SJSA1 (cell line): ENCODE measurements around the gene ADCY9. TPM values are rescaled to one million over a fixed set of nuclear protein-coding genes. Genes with fewer than 3 reads are reported as not detected.
"Not testable (repeated sequence)": the region's sequence is repeated elsewhere in the genome, so short reads cannot be mapped to it uniquely, and the experiment has no call there.

Experiments used
- DNase-seq, 2 experiments: peaks; one replicate each; pipeline ENCODE4 v3.0.0-alpha.2; 2015 to 2020; ENCODE audit warnings: low spot score in 2 of 2, low read depth in 1 of 2
- H3K27ac ChIP-seq: fragments of 250-450 bp; sonication (Bioruptor Pico); 2 replicates; pipeline ENCODE4 v1.5.1; 2020; ENCODE audit warnings: mild to moderate bottlenecking, moderate library complexity
- H3K27me3 ChIP-seq: fragments of 250-450 bp; sonication (Bioruptor Pico); replicated peaks from 2 replicates; pipeline ENCODE4 v1.5.1; 2020; ENCODE audit warnings: mild to moderate bottlenecking, moderate library complexity
- H3K36me3 ChIP-seq: fragments of 250-450 bp; sonication (Bioruptor Pico); 2 replicates; pipeline ENCODE4 v1.5.1; 2020; ENCODE audit warnings: mild to moderate bottlenecking
- H3K4me1 ChIP-seq: fragments of 250-450 bp; sonication (Bioruptor Pico); replicated peaks from 2 replicates; pipeline ENCODE4 v1.6.1; 2021; ENCODE audit warnings: mild to moderate bottlenecking
- H3K4me3 ChIP-seq: fragments of 250-450 bp; sonication (Bioruptor Pico); 2 replicates; pipeline ENCODE4 v1.5.1; 2020; ENCODE audit warnings: mild to moderate bottlenecking
- H3K9me3 ChIP-seq: fragments of 250-450 bp; sonication (Bioruptor Pico); replicated peaks from 2 replicates; pipeline ENCODE4 v1.5.1; 2020; ENCODE audit warnings: mild to moderate bottlenecking
- total RNA-seq: library from RNA; depleted of rRNA; stranded (reverse); fragments of >200 nt; shearing (Covaris generic); gene quantifications from 2 replicates; pipeline ENCODE4 v1.2.3, GENCODE V29; 2014

ADCY9 gene
- total RNA-seq, 1 experiment from 2014 or later = 29.8 TPM

DNA sequence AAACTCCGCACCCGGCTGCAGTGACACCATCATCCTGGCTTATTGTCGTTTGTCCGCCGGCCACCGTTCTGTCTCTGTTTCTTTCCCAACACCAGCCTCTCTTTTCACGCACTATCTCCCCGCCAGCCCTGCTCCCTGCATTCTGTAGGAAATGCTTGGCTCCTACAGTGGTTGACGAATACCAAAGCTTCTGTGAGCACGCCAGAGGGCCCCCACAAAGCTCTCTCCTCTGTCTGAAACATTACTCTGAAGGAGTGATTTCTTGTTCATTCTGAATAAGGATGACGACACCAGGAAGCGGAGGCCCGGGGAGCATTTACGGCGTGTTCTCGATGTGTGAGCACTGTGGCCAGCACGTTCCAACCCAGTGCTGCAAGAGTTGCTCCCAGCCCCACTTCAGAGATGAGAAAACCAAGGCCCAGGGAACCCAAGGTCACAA lies 58.8 kb downstream of the ADCY9 start:
- H3K4me1 ChIP-seq = peaks cover 36% of the 10 kb centered on the region
- peak in 1 of 2 experiments; percentile 36 for DNase-seq
- H3K36me3 ChIP-seq = no peaks in the 10 kb centered on the region; the same call in 1 of the 2 replicates
- no peak overlapping the region for H3K4me3 ChIP-seq
- no peaks in the 10 kb centered on the region; the same call in 1 of the 2 replicates for H3K9me3 ChIP-seq
- no peaks in the 10 kb centered on the region for H3K27me3 ChIP-seq
- H3K27ac ChIP-seq = no peak overlapping the region

DNA sequence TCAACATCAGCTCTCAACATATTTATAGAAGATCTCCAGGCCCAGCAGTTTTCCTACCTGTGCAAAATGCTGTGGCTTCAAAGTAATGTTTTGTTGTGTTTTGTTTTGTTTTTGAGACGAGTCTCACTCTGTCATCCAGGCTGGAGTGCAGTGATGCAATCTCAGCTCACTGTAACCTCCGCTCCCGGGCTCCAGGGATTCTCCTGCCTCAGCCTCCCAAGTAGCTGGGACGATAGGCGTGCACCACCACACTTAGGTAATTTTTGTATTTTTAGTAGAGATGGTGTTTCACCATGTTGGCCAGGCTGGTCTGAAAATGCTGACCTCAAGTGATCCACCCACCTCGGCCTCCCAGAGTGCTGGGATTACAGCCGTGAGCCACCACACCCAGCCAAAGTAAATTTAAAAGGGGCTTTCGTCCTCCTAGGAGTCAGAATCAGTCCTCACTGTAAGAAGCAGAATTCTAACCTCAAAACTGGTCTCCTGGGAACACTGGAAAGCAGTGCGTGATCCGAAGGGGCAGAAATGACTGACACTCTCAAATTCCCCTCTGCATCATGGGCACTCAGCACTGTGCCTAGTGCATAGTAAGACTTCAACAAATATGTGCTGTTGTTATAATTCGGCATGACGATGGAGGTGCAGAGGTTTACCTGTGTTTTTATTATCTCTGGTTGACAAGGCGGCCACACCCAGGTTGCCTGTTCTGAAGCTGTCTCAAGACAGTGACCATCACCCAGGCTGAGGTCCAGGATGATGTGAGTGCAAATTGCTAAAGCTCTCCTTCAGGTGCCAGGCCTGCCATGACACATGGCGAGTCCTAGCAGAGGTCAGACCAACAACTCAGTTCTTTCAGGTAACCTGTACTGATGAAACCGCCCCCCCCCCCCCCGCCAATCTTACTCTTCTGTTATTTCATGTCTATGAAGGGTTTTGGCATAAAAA lies 59.8 kb downstream of the ADCY9 start:
- no peak overlapping the region for H3K4me3 ChIP-seq
- no peaks in the 10 kb centered on the region; the same call in 1 of the 2 replicates for H3K36me3 ChIP-seq
- H3K4me1 ChIP-seq = peaks cover 42% of the 10 kb centered on the region
- no peaks in the 10 kb centered on the region for H3K9me3 ChIP-seq
- peak in 1 of 2 experiments; percentile 36 for DNase-seq
- no peak overlapping the region for H3K27ac ChIP-seq
- no peaks in the 10 kb centered on the region for H3K27me3 ChIP-seq

DNA sequence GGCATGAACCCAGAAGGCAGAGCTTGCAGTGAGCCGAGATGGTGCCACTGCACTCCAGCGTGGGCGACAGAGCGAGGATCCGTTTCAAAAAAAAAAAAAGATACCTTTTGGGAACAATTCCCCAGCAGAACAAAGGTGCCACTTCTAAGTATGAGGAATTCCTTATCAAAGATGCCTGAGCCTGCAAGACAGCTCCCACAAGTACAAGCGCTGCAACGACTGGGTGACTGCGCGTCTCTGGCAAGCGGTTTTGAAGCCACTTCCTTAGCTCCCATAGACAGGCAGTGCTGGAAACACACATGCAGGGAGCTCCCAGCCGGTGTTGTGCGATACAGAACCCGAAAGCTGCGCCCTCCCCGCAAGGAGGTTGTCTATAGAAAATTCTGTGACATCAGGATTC lies 60.5 kb downstream of the ADCY9 start:
- H3K9me3 ChIP-seq = no peaks in the 10 kb centered on the region
- no peaks in the 10 kb centered on the region; the same call in 1 of the 2 replicates for H3K36me3 ChIP-seq
- no peak overlapping the region for H3K4me3 ChIP-seq
- DNase-seq = peak in 1 of 2 experiments; percentile 40
- no peak overlapping the region for H3K27ac ChIP-seq
- H3K4me1 ChIP-seq = peaks cover 42% of the 10 kb centered on the region
- no peaks in the 10 kb centered on the region for H3K27me3 ChIP-seq

- no peaks in the 10 kb centered on the region for H3K36me3 ChIP-seq
- H3K27ac ChIP-seq = peak overlapping the region; percentile 89
- peak overlapping the region; percentile 13 for H3K4me3 ChIP-seq
- H3K27me3 ChIP-seq = no peaks in the 10 kb centered on the region
- DNase-seq = peak; percentile 61 to 71
- H3K4me1 ChIP-seq = peaks cover 49% of the 10 kb centered on the region
- H3K9me3 ChIP-seq = no peaks in the 10 kb centered on the region
Observed at GRCh38 chr16:4053301-4053845, 62.9 kb downstream of the ADCY9 start.

DNA sequence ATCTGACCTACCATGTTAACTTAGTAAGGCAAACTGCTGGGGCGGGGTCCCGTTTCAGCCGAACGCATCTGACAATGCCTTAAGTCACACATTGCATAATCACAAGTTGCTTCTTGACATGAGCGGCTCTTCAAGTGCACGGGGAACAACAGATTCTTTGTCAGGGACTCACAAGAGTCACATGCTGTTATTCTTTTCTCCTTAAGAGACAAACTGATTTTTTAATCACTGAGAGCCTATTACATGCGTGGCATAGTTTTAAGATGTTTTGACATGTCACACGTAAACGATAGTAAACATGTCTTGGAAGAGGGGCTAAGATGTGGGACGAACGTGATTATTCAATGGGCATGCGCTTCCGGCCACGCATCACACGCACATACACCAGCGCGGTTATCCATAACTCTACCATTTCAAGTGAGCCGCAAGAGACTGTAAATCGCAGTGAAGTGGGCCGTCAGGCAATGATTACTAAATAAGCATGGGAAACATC lies 63.4 kb downstream of the ADCY9 start:
- H3K36me3 ChIP-seq = no peaks in the 10 kb centered on the region
- H3K27me3 ChIP-seq = no peaks in the 10 kb centered on the region
- H3K27ac ChIP-seq = peak overlapping the region; percentile 89
- DNase-seq = peak in 1 of 2 experiments; percentile 40
- peak overlapping the region; percentile 13; the same call in 1 of the 2 replicates for H3K4me3 ChIP-seq
- H3K9me3 ChIP-seq = no peaks in the 10 kb centered on the region
- peaks cover 53% of the 10 kb centered on the region for H3K4me1 ChIP-seq

DNA sequence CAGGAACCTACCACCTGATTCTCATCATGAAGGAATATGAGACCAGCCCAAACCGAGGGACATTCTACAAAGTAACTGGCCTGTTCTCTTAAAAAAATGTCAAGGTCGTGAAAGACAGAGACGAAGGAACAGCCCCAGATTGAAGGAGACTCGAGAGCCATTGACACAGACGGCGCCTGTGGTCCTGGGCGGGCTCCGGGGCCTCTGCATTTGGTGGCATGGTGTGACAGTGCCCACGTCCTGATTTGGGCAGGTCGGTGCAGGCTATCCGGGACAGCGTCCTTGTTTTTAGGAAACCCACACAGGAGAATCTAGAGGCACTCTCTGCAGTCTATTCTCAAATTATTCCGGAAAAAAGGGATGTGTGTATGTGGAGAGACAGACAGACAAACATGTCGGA lies 64.1 kb downstream of the ADCY9 start:
- peak in 1 of 2 experiments; percentile 27 for DNase-seq
- Histone ChIP-seq H3K9me3 (no peaks in the 10 kb centered on the region), H3K4me3 (no peak overlapping the region), H3K4me1 (peaks cover 59% of the 10 kb centered on the region), H3K27ac (no peak overlapping the region), H3K36me3 (no peaks in the 10 kb centered on the region), H3K27me3 (no peaks in the 10 kb centered on the region)

- no peak overlapping the region for H3K4me3 ChIP-seq
- DNase-seq = no peak
Observed at GRCh38 chr16:4051591-4051990, 64.7 kb downstream of the ADCY9 start.

DNA sequence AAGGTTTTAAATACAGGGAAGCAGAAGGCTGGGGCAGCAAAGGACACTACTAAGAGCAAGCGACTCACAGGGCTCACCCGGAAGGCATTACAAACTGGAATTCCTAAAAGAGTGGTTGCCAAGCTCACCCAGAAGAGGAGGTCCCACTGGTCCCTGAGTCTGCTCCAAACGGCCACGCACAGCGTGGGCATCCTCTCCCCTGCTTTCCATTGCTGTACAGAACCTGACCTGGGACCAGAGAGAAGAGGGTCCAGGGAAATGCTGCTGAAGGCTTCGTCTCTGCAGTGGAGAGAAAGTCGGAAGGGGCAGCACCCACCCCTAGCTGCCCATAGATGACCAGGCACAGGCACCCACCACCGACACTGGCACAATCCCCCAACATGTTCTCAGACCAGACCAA lies 67.2 kb downstream of the ADCY9 start:
- no peaks in the 10 kb centered on the region for H3K9me3 ChIP-seq
- H3K27ac ChIP-seq = no peak overlapping the region
- H3K27me3 ChIP-seq = no peaks in the 10 kb centered on the region
- H3K4me3 ChIP-seq = no peak overlapping the region
- peaks cover 37% of the 10 kb centered on the region for H3K4me1 ChIP-seq
- H3K36me3 ChIP-seq = no peaks in the 10 kb centered on the region
- peak in 1 of 2 experiments; percentile 15 for DNase-seq

More at GRCh38 chr16:4051591-4051990, 64.7 kb downstream of the ADCY9 start:
- no peak overlapping the region for H3K27ac ChIP-seq
- H3K36me3 ChIP-seq = no peaks in the 10 kb centered on the region
- no peaks in the 10 kb centered on the region for H3K9me3 ChIP-seq
- peaks cover 56% of the 10 kb centered on the region for H3K4me1 ChIP-seq
- no peaks in the 10 kb centered on the region for H3K27me3 ChIP-seq

GRCh38 chr16:4048481-4048880 lies 67.8 kb downstream of the ADCY9 start:
- Histone ChIP-seq H3K36me3 (no peaks in the 10 kb centered on the region), H3K27ac (peak overlapping the region; percentile 20; the same call in 1 of the 2 replicates), H3K27me3 (no peaks in the 10 kb centered on the region), H3K4me3 (no peak overlapping the region), H3K9me3 (no peaks in the 10 kb centered on the region), H3K4me1 (peaks cover 36% of the 10 kb centered on the region)
- DNase-seq = no peak

DNA sequence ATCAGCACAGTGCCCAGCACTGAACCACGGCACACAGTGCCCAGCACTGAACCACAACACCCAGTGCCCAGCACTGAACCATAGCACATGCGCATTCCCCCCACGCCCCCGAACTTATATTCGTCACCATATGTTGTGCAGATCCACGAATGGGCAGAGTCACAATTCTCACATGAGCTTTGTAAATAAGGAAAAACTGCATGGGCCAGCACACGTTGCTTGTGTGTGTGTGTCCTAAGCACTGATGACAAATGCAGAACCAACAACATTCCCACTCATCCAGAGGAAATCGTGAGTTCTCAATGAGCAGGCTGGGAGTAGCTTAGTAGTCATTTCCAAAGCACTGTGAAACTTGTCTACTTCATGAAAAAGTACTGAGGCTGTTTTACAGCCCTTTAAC lies 70.0 kb downstream of the ADCY9 start:
- H3K36me3 ChIP-seq = no peaks in the 10 kb centered on the region
- no peak overlapping the region for H3K4me3 ChIP-seq
- no peaks in the 10 kb centered on the region for H3K27me3 ChIP-seq
- no peaks in the 10 kb centered on the region for H3K9me3 ChIP-seq
- H3K27ac ChIP-seq = no peak overlapping the region
- peaks cover 29% of the 10 kb centered on the region for H3K4me1 ChIP-seq
- DNase-seq = no peak

DNA sequence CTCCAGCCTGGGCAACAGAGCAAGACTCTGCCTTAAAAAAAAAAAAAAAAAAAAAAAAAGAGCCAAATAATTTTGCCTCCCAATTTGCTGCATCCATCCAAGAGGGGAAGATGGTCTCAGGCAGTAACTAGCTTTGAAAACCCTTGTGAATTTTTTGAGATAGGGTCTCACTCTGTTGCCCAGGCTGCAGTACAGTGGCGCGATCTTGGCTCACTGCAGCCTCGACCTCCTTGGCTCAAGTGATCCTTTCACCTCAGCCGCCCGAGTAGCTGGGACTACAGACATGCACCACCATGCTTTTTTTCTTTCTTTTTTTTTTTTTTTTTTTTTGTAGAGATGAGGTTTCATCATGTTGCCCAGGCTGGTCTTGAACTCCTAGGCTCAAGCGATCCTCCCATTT lies 70.7 kb downstream of the ADCY9 start:
- not testable (repeated sequence) for H3K27ac ChIP-seq, H3K36me3 ChIP-seq, DNase-seq, H3K27me3 ChIP-seq, H3K4me3 ChIP-seq, H3K9me3 ChIP-seq
- H3K4me1 ChIP-seq = peaks cover 29% of the 10 kb centered on the region

DNA sequence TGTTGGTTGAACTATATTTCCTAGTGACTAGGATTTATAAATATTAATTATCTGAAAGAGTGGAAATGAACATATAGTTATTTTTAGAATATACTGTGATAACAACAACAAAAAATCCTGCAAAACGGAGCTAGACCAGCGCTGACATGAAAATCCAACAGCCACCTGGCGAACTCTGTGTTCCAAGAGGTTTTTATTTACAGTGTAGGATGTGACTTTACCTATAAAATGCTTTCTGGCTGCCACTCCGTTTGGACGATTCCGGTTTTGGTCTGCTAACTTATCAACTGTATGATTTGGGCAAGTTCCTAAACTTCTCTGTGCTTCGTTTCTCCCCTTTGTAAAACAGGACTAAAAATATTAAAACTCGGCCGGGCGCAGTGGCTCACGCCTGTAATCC lies 73.7 kb downstream of the ADCY9 start:
- H3K9me3 ChIP-seq = no peaks in the 10 kb centered on the region
- H3K27me3 ChIP-seq = no peaks in the 10 kb centered on the region
- H3K27ac ChIP-seq = no peak overlapping the region
- no peak overlapping the region for H3K4me3 ChIP-seq
- peaks cover 15% of the 10 kb centered on the region for H3K4me1 ChIP-seq
- no peak for DNase-seq
- no peaks in the 10 kb centered on the region for H3K36me3 ChIP-seq

GRCh38 chr16:4038448-4038847 lies 77.8 kb downstream of the ADCY9 start:
- H3K9me3 ChIP-seq = no peaks in the 10 kb centered on the region
- no peak for DNase-seq
- H3K27ac ChIP-seq = no peak overlapping the region
- H3K4me3 ChIP-seq = no peak overlapping the region
- H3K36me3 ChIP-seq = no peaks in the 10 kb centered on the region
- H3K27me3 ChIP-seq = no peaks in the 10 kb centered on the region
- peaks cover 9% of the 10 kb centered on the region for H3K4me1 ChIP-seq

DNA sequence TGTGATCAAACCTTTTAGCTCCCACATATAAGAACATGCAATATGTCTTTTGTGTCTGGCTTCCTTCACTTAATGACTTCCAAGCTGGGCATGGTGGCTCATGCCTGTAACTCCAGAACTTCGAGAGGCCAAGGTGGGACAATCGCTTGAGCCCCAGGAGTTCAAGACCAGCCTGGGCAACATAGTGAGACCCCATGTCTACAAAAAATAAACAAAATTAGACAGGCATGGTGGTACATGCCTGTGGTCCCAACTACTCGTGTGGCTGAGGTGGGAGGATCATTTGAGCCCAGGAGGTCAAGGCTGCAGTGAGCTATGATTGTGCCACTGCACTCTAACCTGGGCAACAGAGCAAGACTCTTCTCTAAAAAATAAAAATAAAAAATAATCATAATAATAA lies 79.3 kb downstream of the ADCY9 start:
- H3K9me3 ChIP-seq, H3K27ac ChIP-seq, DNase-seq, H3K4me3 ChIP-seq, H3K27me3 ChIP-seq, H3K4me1 ChIP-seq, H3K36me3 ChIP-seq: not testable (repeated sequence)
